HG02678 (cell line): ENCODE results near the gene ANKRD36B.
"Not testable (repeated sequence)": the region's sequence is repeated elsewhere in the genome, so short reads cannot be mapped to it uniquely, and the experiment has no call there.

ENCODE experiments used
- ATAC-seq: cut with Tn5 transposase; IDR thresholded peaks from one replicate; pipeline ENCODE4 v1.9.1; 2021; ENCODE audit warnings: mild to moderate bottlenecking, moderate library complexity; ENCODE audit not compliant: unreplicated experiment

ANKRD36B gene

DNA sequence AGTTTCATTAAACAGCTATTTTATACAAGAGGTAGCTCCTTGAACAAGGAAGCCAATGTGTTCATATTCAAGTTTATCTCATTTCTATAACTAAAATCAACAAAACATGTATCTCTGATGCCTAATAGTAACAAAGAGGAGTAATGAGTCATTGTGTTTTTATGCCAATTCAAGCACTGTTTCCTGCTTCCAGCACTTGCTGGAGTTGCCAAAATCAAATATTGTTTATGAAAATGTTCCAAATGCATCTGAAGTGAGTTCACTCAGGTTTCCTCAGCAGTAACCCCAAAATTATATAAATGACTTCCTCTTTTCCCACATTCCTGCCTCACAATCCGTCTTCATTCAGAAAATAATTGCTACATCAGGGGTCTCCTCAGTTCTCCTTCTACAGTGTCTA is 39.2 kb downstream of the ANKRD36B start:
- not testable (repeated sequence) for ATAC-seq

DNA sequence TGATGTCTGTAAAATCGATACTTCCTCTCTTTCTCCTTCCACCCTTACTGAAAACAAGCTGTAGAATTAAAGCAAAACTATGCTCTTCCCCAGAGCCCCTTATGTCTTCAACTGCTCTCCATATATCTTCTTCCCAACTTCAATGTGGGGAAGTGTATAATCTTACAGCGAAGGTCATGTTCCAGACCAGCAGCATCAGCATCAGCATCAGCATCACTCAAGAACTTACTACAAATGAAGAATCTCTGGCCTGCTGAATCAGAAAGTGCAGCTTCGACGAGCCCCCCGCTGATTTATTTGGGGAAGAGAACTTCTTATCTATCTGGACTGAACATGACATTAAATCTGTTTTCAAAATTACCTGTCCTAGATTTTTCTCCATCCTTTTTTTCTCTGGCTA is 40.6 kb downstream of the ANKRD36B start:
- not testable (repeated sequence) for ATAC-seq

DNA sequence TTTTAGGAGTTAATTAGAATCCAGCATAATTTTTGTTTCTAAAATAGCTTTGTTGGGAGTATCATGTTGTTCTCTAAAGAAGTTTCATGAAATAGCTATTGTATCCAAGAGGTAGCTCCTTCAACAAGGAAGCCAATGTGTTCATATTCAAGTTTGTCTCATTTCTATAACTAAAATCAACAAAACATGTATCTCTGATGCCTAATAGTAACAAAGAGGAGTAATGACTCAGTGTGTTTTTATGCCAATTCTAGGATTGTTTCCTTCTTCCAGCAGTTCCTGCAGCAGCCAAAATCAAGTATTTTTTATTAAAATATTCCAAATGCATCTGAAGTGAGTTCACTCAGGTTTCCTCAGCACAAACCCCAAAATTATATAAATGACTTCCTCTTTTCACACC is 41.1 kb downstream of the ANKRD36B start:
- not testable (repeated sequence) for ATAC-seq

DNA sequence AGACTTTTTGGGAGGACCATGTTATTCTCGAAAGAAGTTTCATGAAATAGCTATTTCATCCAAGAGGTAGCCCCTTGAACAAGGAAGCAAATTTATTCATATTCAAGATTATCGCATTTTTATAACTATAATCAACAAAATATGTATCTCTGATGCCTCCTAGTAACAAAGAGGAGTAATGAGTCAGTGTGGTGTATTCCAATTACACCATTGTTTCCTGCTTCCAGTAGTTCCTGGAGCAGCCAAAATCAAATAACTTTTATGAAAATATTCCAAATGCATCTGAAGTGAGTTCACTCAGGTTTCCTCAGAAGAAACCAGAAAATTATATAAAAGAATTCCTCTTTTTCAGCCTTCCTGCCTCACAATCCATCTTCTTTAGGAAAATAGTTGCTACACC is 43.0 kb downstream of the ANKRD36B start:
- no peak for ATAC-seq

DNA sequence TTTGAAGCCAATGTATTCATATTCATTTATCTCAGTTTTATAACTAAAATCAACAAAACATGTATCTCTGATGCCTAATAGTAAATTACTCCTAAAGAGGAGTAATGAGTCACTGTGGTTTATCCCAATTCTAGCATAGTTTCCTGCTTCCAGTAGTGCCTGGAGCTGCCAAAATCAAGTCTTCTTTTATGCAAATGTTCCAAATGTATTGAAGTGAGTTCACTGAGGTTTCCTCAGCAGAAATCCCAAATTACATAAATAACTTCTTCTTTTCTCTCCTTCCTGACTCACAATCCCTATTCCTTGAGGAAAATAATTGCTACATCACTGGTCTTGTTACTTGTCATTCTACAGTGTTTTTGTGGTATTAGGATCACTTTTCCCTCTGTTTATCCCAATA is 44.8 kb downstream of the ANKRD36B start:
- not testable (repeated sequence) for ATAC-seq

DNA sequence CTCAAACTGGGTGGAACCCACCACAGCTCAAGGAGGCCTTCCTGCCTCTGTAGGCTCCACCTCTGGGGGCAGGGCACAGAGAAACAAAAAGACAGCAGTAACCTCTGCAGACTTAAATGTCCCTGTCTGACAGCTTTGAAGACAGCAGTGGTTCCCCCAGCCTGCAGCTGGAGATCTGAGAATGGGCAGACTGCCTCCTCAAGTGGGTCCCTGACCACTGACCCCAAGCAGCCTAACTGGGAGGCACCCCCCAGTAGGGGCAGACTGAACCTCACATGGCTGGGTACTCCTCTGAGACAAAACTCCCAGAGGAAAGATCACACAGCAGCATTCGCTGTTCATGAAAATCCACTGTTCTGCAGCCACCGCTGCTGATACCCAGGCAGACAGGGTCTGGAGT is 63.8 kb downstream of the ANKRD36B start:
- not testable (repeated sequence) for ATAC-seq

DNA sequence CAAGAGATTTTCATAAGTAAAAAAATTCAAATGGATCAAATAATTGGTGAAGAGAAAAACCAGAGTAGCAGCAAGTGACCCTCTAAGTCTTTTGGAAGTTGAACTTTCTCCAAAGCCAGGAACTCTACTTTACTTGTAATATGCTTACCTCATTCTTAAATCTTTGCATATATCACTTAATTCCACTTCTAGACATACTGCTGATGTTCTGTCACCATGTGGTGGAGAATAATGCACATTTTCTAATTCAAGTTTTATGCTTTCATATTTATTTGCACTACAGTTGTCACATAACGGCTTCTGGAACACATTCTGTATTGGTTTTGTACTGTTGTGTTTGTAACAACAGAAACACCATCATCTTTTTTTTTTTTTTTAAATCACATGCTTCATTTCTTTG is 65.9 kb downstream of the ANKRD36B start:
- not testable (repeated sequence) for ATAC-seq

DNA sequence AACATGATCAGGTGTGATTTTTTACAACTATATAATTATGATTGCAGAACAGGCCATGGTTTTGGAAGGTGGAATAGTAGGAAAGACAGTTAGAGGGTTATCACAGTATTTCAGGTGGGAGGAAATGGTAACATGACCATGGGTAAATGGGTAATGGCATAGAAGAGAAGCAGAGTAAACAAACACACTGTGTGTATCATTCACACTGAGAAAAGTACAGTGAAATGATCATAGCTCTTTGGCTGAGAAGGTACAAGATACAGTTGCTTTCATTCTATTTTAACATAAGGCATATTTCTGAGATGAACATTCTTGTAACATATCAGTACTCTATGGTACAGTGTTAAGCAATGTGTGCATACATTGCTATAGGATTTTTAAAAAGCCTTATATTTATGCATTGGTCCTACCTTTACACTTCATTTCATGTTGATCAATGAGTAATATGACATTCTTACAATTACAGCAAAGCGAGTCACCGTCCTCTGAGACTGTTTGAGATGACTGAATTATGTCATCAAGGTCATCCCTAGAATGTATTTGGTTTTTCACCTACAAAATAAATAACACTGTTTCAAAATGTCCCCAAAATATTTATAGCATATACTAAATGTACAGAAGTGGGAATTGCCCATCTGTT is 66.6 kb downstream of the ANKRD36B start:
- not testable (repeated sequence) for ATAC-seq

DNA sequence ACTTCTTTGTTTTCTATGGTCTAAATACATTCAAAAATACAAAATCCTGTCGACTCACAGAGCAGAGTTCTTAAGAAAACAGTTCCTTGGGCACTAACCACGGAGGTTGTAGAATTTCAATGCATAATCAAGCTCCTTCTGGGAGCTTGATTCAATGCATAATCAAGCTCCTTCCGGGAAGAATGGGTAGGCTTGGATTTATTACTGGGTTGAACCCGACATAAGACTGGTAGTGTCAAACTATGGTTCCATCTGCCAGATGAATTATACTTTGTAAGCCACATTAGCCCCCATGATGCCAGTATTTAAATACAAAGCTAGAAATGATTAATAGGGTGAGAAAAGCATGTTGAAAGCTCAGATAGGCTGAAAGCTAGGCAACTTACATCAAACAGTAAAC is 94.0 kb downstream of the ANKRD36B start:
- not testable (repeated sequence) for ATAC-seq

DNA sequence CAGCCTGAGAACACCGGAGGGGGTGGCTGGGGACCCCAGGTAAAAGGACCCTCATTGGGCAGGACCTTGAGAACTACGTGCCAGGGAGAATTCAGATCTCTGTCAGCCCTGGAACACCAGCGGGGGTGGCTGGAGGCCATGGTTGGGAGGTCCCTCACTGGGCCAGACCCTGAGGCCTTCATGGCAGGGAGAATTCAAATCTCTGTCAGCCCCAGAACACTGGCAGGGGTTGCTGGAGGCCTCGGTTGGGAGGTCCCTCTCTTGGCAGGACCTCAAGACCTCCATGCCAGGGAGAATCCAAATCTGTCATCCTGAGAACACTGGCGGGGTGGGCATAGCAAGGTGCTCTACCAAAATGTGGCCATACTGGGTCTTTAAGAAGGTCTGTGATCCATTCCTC is 99.5 kb downstream of the ANKRD36B start:
- ATAC-seq = not testable (repeated sequence)
